ENCODE results near the gene SLC26A11. TPM values are rescaled to one million over a fixed set of nuclear protein-coding genes. Genes with fewer than 3 reads are reported as not detected.

Gene SLC26A11
- total RNA-seq, 1 donor from 2014 or later: 42.4 TPM

DNA sequence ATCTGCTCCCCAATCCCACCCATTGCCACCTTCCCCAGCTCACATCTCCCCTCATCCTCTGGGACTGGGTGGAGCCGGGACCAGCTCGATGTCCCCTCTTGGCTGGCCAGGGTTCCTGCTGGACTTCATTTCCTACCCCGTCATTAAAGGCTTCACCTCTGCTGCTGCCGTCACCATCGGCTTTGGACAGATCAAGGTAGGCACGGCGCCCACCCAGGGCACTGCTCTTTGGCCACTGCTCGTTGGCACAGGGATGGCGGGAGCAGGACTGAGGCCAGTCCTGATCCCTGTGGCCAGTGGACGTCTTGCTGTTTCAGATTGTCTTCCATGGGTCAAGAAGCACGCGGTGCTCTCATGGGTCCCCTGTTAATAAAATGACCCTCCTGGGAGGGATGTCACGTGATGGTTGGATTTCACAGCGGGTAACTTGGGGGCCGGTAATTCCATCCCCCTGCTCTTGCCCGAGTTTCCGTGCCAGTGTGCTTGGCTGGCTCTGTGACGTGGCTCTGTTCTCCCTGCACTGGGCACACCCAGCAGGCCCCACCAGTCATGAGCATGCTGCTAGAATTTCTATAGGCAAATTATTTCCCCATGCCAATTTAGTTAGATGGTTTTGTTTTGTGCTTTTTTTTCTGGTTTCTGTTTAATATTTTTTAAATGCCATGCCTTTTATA lies 3.1 kb downstream of the SLC26A11 start:
- DNase-seq (no peak), ATAC-seq (no peak)
- no peak overlapping the region for H3K4me3 ChIP-seq
- H3K9me3 ChIP-seq: no peaks in the 10 kb centered on the region
- H3K36me3 ChIP-seq: peaks cover 19% of the 10 kb centered on the region
- peaks cover 23% of the 10 kb centered on the region for H3K4me1 ChIP-seq
- no peak for TF ChIP-seq CTCF (IDR thresholded peaks at IDR 0.05)
- no peak overlapping the region for H3K27ac ChIP-seq
- intact Hi-C loops (cut with DNase I): no loop called here
- no peaks in the 10 kb centered on the region for H3K27me3 ChIP-seq (ENCODE audit: low read depth)

GRCh38 chr17:80223838-80224497 lies 3.7 kb downstream of the SLC26A11 start:
- Histone ChIP-seq H3K9me3 (no peaks in the 10 kb centered on the region), H3K27me3 (ENCODE audit: low read depth) (no peaks in the 10 kb centered on the region), H3K4me3 (no peak overlapping the region), H3K27ac (no peak overlapping the region), H3K4me1 (peaks cover 16% of the 10 kb centered on the region), H3K36me3 (peaks cover 26% of the 10 kb centered on the region)
- no peak for ATAC-seq
- intact Hi-C loops (cut with DNase I): no loop called here
- no peak for TF ChIP-seq CTCF (IDR thresholded peaks at IDR 0.05)
- no peak for DNase-seq

- no peak for ATAC-seq
- Histone ChIP-seq H3K9me3 (no peaks in the 10 kb centered on the region), H3K4me3 (no peak overlapping the region), H3K27ac (no peak overlapping the region), H3K27me3 (ENCODE audit: low read depth) (no peaks in the 10 kb centered on the region), H3K36me3 (peaks cover 31% of the 10 kb centered on the region), H3K4me1 (peaks cover 11% of the 10 kb centered on the region)
- no peak for DNase-seq
- intact Hi-C loops (cut with DNase I): no loop called here
- no peak for TF ChIP-seq CTCF (IDR thresholded peaks at IDR 0.05)
Measured at GRCh38 chr17:80224683-80225082, 4.5 kb downstream of the SLC26A11 start.

GRCh38 chr17:80225230-80225629 lies 5.0 kb downstream of the SLC26A11 start:
- Histone ChIP-seq H3K4me3 (no peak overlapping the region), H3K36me3 (peaks cover 31% of the 10 kb centered on the region), H3K4me1 (peaks cover 11% of the 10 kb centered on the region), H3K27ac (no peak overlapping the region), H3K9me3 (no peaks in the 10 kb centered on the region), H3K27me3 (ENCODE audit: low read depth) (no peaks in the 10 kb centered on the region)
- intact Hi-C loops (cut with DNase I): no loop called here
- no peak for TF ChIP-seq CTCF (IDR thresholded peaks at IDR 0.05)
- ATAC-seq (no peak), DNase-seq (no peak)

DNA sequence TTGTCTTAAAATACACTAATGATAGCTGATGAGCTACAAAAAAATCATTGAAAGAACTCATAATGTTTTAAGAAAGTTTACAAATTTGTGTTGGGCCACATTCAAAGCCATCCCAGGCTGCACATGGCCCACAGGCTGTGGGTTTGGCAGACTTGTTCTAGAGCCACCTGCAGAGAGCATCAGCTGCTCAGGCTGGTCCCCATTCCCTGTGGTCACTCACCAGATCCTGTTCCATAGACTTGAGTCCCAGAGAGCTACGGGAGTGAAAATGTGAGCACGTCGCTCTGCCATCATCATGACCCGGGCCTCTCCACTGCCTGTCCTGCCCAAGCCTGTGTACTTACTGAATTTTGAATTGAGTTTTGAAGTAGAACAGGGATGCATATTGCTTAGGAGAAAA lies 6.9 kb downstream of the SLC26A11 start:
- Histone ChIP-seq H3K9me3 (peaks cover 8% of the 10 kb centered on the region), H3K27ac (no peak overlapping the region), H3K36me3 (peaks cover 37% of the 10 kb centered on the region), H3K4me1 (no peaks in the 10 kb centered on the region), H3K27me3 (ENCODE audit: low read depth) (no peaks in the 10 kb centered on the region), H3K4me3 (no peak overlapping the region)
- ATAC-seq (no peak), DNase-seq (no peak)
- intact Hi-C loops (cut with DNase I): no loop called here
- TF ChIP-seq CTCF (IDR thresholded peaks at IDR 0.05): no peak
